Fibroblast of mammary gland (primary cell): Measurements from ENCODE around the gene GSS.

Source experiments
- DNase-seq: peaks from one replicate; pipeline ENCODE4 v3.0.0-alpha.2; 2010; ENCODE audit warnings: low read depth
- H3K4me3 ChIP-seq: 2 replicates; pipeline ENCODE4 v1.5.1; 2011; ENCODE audit warnings: low read depth, mild to moderate bottlenecking, low read length, moderate library complexity; ENCODE audit not compliant: control insufficient read depth
- CTCF ChIP-seq: conservative IDR thresholded peaks from 2 replicates; pipeline ENCODE4 v1.5.1; 2011; ENCODE audit warnings: low read depth, low read length, inconsistent platforms; ENCODE audit not compliant: control insufficient read depth, insufficient read depth

GSS gene

GRCh38 chr20:34967421-34967820 is 11.8 kb upstream of the GSS start:
- H3K4me3 ChIP-seq, result no peak overlapping the region
- no peak for TF ChIP-seq CTCF
- no peak for DNase-seq

GRCh38 chr20:34965051-34965450 is 9.4 kb upstream of the GSS start:
- no peak for TF ChIP-seq CTCF
- no peak for DNase-seq
- H3K4me3 ChIP-seq, result no peak overlapping the region

GRCh38 chr20:34964486-34964885 is 8.9 kb upstream of the GSS start:
- no peak overlapping the region for H3K4me3 ChIP-seq
- no peak for DNase-seq
- TF ChIP-seq CTCF, result no peak

GRCh38 chr20:34956751-34957472 is 1.3 kb upstream of the GSS start:
- no peak for DNase-seq
- H3K4me3 ChIP-seq, result no peak overlapping the region
- no peak for TF ChIP-seq CTCF

GRCh38 chr20:34956041-34956458 is 444 bp upstream of the GSS start:
- no peak for TF ChIP-seq CTCF
- no peak for DNase-seq
- peak overlapping the region; percentile 85 for H3K4me3 ChIP-seq

GRCh38 chr20:34954904-34955230 is 739 bp downstream of the GSS start:
- H3K4me3 ChIP-seq, result peak overlapping the region; percentile 85
- no peak for TF ChIP-seq CTCF
- DNase-seq, result peak; percentile 61

- TF ChIP-seq CTCF, result no peak
- DNase-seq, result no peak
- H3K4me3 ChIP-seq, result no peak overlapping the region
Measured at GRCh38 chr20:34953960-34954359, 1.6 kb downstream of the GSS start.
